Measurements from ENCODE around the gene PACSIN1. TPM values are rescaled to one million over a fixed set of nuclear protein-coding genes. Genes with fewer than 3 reads are reported as not detected.

The PACSIN1 gene
- total RNA-seq, 2 donors from 2014 or later: 5.6 to 6.3 TPM

DNA sequence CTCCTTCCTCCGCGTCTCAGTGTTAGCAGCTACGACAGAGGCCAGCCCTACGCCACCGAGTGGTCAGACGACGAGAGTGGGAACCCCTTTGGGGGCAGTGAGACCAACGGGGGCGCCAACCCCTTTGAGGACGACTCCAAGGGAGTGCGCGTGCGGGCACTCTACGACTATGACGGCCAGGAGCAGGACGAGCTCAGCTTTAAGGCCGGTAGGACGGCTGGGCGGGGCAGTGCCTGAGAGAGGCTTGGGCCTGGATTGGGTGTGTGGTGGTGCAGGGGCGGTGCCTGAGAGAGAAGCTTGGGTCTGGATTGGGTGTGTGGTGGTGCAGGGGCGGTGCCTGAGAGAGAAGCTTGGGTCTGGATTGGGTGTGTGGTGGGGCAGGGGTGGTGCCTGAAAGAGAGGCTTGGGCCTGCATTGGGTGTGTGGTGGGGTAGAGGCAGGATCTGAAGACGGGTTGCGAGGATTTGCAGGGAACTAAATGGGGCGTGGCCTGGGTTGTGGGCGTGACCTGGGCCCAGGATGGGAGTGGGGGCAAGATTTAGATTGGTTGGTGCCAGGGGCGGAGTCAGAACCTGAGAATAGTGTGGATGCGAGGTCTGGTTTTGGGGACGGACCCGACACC lies 65.8 kb downstream of the PACSIN1 start:
- TF ChIP-seq, protein P1, sequence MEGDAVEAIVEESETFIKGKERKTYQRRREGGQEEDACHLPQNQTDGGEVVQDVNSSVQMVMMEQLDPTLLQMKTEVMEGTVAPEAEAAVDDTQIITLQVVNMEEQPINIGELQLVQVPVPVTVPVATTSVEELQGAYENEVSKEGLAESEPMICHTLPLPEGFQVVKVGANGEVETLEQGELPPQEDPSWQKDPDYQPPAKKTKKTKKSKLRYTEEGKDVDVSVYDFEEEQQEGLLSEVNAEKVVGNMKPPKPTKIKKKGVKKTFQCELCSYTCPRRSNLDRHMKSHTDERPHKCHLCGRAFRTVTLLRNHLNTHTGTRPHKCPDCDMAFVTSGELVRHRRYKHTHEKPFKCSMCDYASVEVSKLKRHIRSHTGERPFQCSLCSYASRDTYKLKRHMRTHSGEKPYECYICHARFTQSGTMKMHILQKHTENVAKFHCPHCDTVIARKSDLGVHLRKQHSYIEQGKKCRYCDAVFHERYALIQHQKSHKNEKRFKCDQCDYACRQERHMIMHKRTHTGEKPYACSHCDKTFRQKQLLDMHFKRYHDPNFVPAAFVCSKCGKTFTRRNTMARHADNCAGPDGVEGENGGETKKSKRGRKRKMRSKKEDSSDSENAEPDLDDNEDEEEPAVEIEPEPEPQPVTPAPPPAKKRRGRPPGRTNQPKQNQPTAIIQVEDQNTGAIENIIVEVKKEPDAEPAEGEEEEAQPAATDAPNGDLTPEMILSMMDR (IDR thresholded peaks at IDR 0.05): no peak
- no peaks in the 10 kb centered on the region for H3K27me3 ChIP-seq
- H3K4me3 ChIP-seq: peak overlapping the region in 1 of 2 donors; percentile 39
- DNase-seq (ENCODE audit: low spot score): no peak
- peak overlapping the region in 1 of 2 donors; percentile 31 for H3K27ac ChIP-seq
- H3K36me3 ChIP-seq: no peaks in the 10 kb centered on the region
- H3K4me1 ChIP-seq: peaks cover 0 to 7% of the 10 kb centered on the region in 2 donors
- H3K9me3 ChIP-seq: no peaks in the 10 kb centered on the region

DNA sequence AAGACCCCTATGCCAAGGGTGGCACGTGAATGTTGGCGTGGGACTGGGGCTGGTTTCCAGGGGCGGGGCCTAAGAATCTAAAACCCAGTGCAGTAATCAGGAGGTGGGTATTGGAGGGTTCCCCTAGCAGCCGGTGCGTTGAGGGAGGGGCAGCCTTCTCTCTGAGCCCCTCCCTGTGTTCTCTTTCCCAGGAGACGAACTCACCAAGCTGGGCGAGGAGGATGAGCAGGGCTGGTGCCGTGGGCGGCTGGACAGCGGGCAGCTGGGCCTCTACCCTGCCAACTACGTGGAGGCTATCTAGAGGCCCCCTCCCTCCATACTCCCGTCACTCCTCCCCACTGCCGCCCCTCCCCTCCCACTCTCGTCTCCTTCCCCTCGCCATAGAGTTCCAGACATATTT lies 66.4 kb downstream of the PACSIN1 start:
- Histone ChIP-seq H3K4me1 (peaks cover 0 to 6% of the 10 kb centered on the region in 2 donors), H3K36me3 (no peaks in the 10 kb centered on the region), H3K4me3 (peak overlapping the region in 1 of 2 donors; percentile 39), H3K27me3 (no peaks in the 10 kb centered on the region), H3K27ac (no peak overlapping the region), H3K9me3 (no peaks in the 10 kb centered on the region)
- no peak for DNase-seq (ENCODE audit: low spot score)
- TF ChIP-seq, protein P1 (IDR thresholded peaks at IDR 0.05): no peak

DNA sequence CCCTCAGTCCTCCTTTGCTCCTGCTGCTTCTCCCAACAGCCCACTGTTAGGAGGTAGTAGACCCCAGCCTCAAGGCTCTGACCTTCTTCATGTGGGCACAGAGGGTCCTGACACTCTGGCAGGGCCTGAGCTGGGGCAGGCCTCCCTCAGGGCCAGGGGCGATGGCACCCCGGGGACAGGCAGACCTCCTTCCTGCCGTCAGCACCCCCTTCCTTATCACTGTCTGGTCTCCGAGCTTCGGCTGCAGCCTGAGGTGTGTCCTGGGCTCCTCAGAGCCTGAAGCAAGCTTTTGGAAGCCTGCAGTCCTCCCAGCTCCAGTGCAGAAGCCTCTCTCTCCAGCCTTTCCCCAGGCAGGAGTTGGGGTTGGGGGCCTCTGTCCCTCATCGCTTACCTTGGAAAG lies 68.3 kb downstream of the PACSIN1 start:
- no peak for DNase-seq (ENCODE audit: low spot score)
- Histone ChIP-seq H3K4me3 (no peak overlapping the region), H3K27me3 (no peaks in the 10 kb centered on the region), H3K9me3 (no peaks in the 10 kb centered on the region), H3K36me3 (no peaks in the 10 kb centered on the region), H3K27ac (no peak overlapping the region), H3K4me1 (peaks cover 0 to 6% of the 10 kb centered on the region in 2 donors)
- TF ChIP-seq, protein P1 (IDR thresholded peaks at IDR 0.05): no peak

DNA sequence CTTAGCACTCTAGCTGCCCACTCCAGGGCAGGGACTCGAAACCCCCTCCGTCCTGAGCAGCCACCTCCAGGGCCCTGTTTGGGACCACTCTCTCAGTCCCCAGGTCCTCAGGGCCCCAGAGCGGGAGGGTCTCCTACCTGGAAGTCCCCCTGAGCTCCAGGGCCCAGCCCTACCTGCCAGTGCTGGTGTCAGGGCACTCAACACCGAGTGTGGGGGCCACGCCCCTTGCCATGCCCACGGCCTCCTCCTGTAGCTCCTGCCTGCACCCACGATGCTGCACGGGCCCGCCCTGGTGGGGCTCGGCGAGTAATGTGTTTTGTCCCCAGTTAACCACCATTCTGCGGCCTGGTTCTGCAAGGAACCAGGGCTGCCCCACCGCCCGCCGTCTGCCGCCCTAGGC lies 68.8 kb downstream of the PACSIN1 start:
- no peak for DNase-seq (ENCODE audit: low spot score)
- no peaks in the 10 kb centered on the region for H3K27me3 ChIP-seq
- H3K36me3 ChIP-seq: no peaks in the 10 kb centered on the region
- no peak overlapping the region for H3K27ac ChIP-seq
- peaks cover 0 to 6% of the 10 kb centered on the region in 2 donors for H3K4me1 ChIP-seq
- H3K9me3 ChIP-seq: no peaks in the 10 kb centered on the region
- H3K4me3 ChIP-seq: no peak overlapping the region
- TF ChIP-seq, protein P1 (IDR thresholded peaks at IDR 0.05): no peak

DNA sequence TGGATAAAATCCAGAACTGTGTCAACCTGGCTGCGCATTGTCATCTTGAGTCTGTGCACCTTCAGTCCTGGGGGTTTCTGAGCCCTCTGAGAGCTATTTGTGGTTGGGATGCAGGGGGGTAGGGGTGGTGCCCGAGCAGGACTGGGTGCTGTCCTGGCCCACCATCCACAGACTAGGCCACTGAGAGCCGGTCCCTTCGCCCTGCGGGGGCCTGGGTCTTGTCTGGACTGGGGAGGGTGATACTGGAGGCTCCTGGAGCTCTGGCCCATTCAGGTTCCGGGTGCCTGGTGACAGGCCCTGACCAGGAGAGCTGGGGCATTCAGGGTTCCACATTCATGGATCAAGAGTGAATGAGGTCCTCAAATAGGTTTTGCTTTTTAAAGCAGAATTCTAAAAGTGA lies 69.3 kb downstream of the PACSIN1 start:
- no peak overlapping the region for H3K4me3 ChIP-seq
- DNase-seq (ENCODE audit: low spot score): no peak

More for the DNA sequence above, 69.3 kb downstream of the PACSIN1 start:
- Histone ChIP-seq H3K9me3 (no peaks in the 10 kb centered on the region), H3K4me1 (peaks cover 0 to 6% of the 10 kb centered on the region in 2 donors), H3K36me3 (no peaks in the 10 kb centered on the region), H3K27ac (no peak overlapping the region), H3K27me3 (no peaks in the 10 kb centered on the region)
- TF ChIP-seq, protein P1 (IDR thresholded peaks at IDR 0.05): no peak
